Measurements from ENCODE around the gene SAP130. TPM values are rescaled to one million over a fixed set of nuclear protein-coding genes. Genes with fewer than 3 reads are reported as not detected.

Gene SAP130
- polyA plus RNA-seq, 1 donor (not counting 4 experiments of a cell fraction or from before 2014, with no cell fraction given): 11.6 TPM

DNA sequence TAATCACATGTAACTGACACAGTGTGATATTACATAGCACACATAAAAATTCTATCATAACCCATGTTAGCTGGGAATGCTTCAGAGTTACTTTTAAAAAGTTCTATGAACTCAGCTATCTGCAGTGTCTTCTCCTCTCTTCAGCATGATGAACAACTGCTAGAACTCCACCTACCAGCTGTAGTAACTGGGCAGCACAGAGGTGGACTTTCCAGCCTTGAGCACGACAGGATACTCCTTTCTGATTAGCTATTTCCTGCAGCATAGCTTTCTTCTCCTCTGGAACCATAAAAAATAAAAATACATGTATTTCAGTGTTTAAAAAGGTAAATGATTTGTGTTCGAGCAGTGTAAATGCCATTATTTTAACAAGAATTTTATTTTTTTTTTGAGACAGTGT, 82.6 kb downstream of the SAP130 start:
- no peaks in the 10 kb centered on the region for H3K4me1 ChIP-seq (ENCODE audit: control insufficient read depth, extremely low read depth, insufficient read depth, low read length)
- no peaks in the 10 kb centered on the region for H3K9me3 ChIP-seq (ENCODE audit: control insufficient read depth, low read depth, low read length)
- no peak overlapping the region for H2AFZ ChIP-seq (ENCODE audit: control insufficient read depth, low read length)
- TF ChIP-seq EZH2 (IDR thresholded peaks at IDR 0.05; ENCODE audit: low read length): no peak
- TF ChIP-seq, protein P1, sequence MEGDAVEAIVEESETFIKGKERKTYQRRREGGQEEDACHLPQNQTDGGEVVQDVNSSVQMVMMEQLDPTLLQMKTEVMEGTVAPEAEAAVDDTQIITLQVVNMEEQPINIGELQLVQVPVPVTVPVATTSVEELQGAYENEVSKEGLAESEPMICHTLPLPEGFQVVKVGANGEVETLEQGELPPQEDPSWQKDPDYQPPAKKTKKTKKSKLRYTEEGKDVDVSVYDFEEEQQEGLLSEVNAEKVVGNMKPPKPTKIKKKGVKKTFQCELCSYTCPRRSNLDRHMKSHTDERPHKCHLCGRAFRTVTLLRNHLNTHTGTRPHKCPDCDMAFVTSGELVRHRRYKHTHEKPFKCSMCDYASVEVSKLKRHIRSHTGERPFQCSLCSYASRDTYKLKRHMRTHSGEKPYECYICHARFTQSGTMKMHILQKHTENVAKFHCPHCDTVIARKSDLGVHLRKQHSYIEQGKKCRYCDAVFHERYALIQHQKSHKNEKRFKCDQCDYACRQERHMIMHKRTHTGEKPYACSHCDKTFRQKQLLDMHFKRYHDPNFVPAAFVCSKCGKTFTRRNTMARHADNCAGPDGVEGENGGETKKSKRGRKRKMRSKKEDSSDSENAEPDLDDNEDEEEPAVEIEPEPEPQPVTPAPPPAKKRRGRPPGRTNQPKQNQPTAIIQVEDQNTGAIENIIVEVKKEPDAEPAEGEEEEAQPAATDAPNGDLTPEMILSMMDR (optimal IDR thresholded peaks at IDR 0.05 in 1 of 3, IDR thresholded peaks at IDR 0.05 in 1 of 3, conservative IDR thresholded peaks at IDR 0.05 in 1 of 3; ENCODE audit: extremely low read depth in 1 of 3, insufficient read depth in 2 of 3, low read length in 3 of 3): no peak
- H3K9ac ChIP-seq (ENCODE audit: control insufficient read depth, extremely low read depth, insufficient read depth, low read length): no peak overlapping the region
- no peaks in the 10 kb centered on the region for H3K27me3 ChIP-seq (ENCODE audit: control insufficient read depth, extremely low read depth, insufficient read depth, low read length)
- peaks cover 12 to 17% of the 10 kb centered on the region in 2 experiments for H3K36me3 ChIP-seq (ENCODE audit: control insufficient read depth in 2 of 2, extremely low read depth in 1 of 2, insufficient read depth in 2 of 2, low read length in 2 of 2)
- H3K9me1 ChIP-seq (ENCODE audit: control insufficient read depth, extremely low read depth, insufficient read depth, low read length): no peaks in the 10 kb centered on the region
- H3K4me2 ChIP-seq (ENCODE audit: control insufficient read depth, extremely low read depth, insufficient read depth, low read depth, low read length): no peak overlapping the region
- dilution Hi-C loops (cut with MboI; ENCODE audit: extremely low pct_ligation_motif_present, low sequenced_read_pairs): no loop called here
- H4K20me1 ChIP-seq (ENCODE audit: control insufficient read depth, extremely low read depth, insufficient read depth, low read length): no peaks in the 10 kb centered on the region
- no peak overlapping the region for H3K4me3 ChIP-seq (ENCODE audit: control insufficient read depth in 2 of 3, extremely low read depth in 1 of 3, insufficient read depth in 2 of 3, low read depth in 1 of 3, low read length in 3 of 3)
- FAIRE-seq (no peak), DNase-seq (ENCODE audit: low read depth, low spot score) (no peak)
- no peaks in the 10 kb centered on the region for H3K79me2 ChIP-seq (ENCODE audit: control insufficient read depth, insufficient read depth, low read length)
- H3K27ac ChIP-seq (ENCODE audit: control insufficient read depth, insufficient read depth, low read length): no peak overlapping the region

DNA sequence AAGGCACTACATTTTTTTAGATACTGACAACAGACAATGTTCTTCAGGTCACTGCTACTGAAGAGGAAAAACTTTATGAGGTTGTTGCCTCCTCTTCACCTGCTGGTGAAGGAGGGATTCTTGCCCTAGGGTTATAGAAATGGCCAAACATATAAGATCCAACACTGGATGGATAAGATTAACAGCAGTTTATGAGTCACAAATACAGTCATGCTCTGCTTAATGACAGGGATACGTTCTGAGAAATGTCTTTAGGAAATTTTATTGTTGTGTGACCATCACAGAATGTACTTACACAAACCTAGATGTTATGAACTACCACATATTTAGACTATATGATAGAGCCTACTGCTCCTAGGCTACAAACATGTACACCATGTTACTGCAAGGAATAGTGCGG, 84.7 kb downstream of the SAP130 start:
- DNase-seq (ENCODE audit: low read depth, low spot score) (no peak), FAIRE-seq (no peak)
- Histone ChIP-seq H3K4me3 (ENCODE audit: control insufficient read depth in 2 of 3, extremely low read depth in 1 of 3, insufficient read depth in 2 of 3, low read depth in 1 of 3, low read length in 3 of 3) (no peak overlapping the region), H4K20me1 (ENCODE audit: control insufficient read depth, extremely low read depth, insufficient read depth, low read length) (no peaks in the 10 kb centered on the region), H3K27ac (ENCODE audit: control insufficient read depth, insufficient read depth, low read length) (no peak overlapping the region), H3K27me3 (ENCODE audit: control insufficient read depth, extremely low read depth, insufficient read depth, low read length) (no peaks in the 10 kb centered on the region), H3K9ac (ENCODE audit: control insufficient read depth, extremely low read depth, insufficient read depth, low read length) (no peak overlapping the region), H3K79me2 (ENCODE audit: control insufficient read depth, insufficient read depth, low read length) (no peaks in the 10 kb centered on the region), H2AFZ (ENCODE audit: control insufficient read depth, low read length) (no peak overlapping the region), H3K9me3 (ENCODE audit: control insufficient read depth, low read depth, low read length) (no peaks in the 10 kb centered on the region), H3K4me2 (ENCODE audit: control insufficient read depth, extremely low read depth, insufficient read depth, low read depth, low read length) (no peak overlapping the region), H3K9me1 (ENCODE audit: control insufficient read depth, extremely low read depth, insufficient read depth, low read length) (no peaks in the 10 kb centered on the region), H3K36me3 (ENCODE audit: control insufficient read depth in 2 of 2, extremely low read depth in 1 of 2, insufficient read depth in 2 of 2, low read length in 2 of 2) (peaks cover 6 to 9% of the 10 kb centered on the region in 2 experiments), H3K4me1 (ENCODE audit: control insufficient read depth, extremely low read depth, insufficient read depth, low read length) (no peaks in the 10 kb centered on the region)
- dilution Hi-C loops (cut with MboI; ENCODE audit: extremely low pct_ligation_motif_present, low sequenced_read_pairs): no loop called here
- TF ChIP-seq, protein P1 (optimal IDR thresholded peaks at IDR 0.05 in 1 of 3, IDR thresholded peaks at IDR 0.05 in 1 of 3, conservative IDR thresholded peaks at IDR 0.05 in 1 of 3; ENCODE audit: extremely low read depth in 1 of 3, insufficient read depth in 2 of 3, low read length in 3 of 3): no peak
- TF ChIP-seq EZH2 (IDR thresholded peaks at IDR 0.05; ENCODE audit: low read length): no peak

Measured in keratinocyte (primary cell).